PC-3 (cell line): ENCODE data around the gene PM20D1. TPM values are rescaled to one million over a fixed set of nuclear protein-coding genes. Genes with fewer than 3 reads are reported as not detected.

Experiments used
- ATAC-seq: fragments of 200-7000 bp; cut with Tn5 transposase; 2 replicates; pipeline ENCODE4 v1.9.1; 2020; ENCODE audit warnings: mild to moderate bottlenecking, moderate library complexity
- BruUV-seq: library from RNA; stranded (reverse); fragments of 400-500 nt; replicated peaks from 2 replicates; lab custom pipeline; 2021; lab: Mats Ljungman, UMichigan
- CTCF ChIA-PET: fragments of 300-600 bp; sonication (Branson Sonifier 250); formaldehyde crosslinking; loops from one replicate; lab custom pipeline; 2022; ENCODE audit warnings: antibody characterized with exemption; lab: Charles Lee
- POLR2A ChIA-PET: fragments of 300-600 bp; sonication (Branson Sonifier 250); formaldehyde crosslinking; loops from one replicate; lab custom pipeline; 2022; ENCODE audit warnings: antibody characterized with exemption; ENCODE audit not compliant: unreplicated experiment; lab: Charles Lee
- DNase-seq: peaks from one replicate; pipeline ENCODE4 v3.0.0-alpha.2; 2015
- H2AFZ ChIP-seq: fragments of 300-600 bp; sonication (generic); 2 replicates; pipeline ENCODE4 v1.6.0; 2016; ENCODE audit warnings: antibody characterized with exemption, low read length
- H3F3A ChIP-seq: fragments of 300-600 bp; sonication (generic); one replicate; pipeline ENCODE4 v1.6.0; 2017; ENCODE audit warnings: antibody characterized with exemption, low read length, control low read depth, mild to moderate bottlenecking; ENCODE audit not compliant: unreplicated experiment
- H3K27ac ChIP-seq: fragments of 300-600 bp; sonication (generic); 2 replicates; pipeline ENCODE4 v1.5.1; 2016; ENCODE audit warnings: mild to moderate bottlenecking, low read length
- H3K27me3 ChIP-seq: fragments of 300-600 bp; sonication (generic); 2 replicates; pipeline ENCODE4 v1.6.1; 2016; ENCODE audit warnings: low read length, mixed read lengths
- H3K36me3 ChIP-seq: fragments of 300-600 bp; sonication (generic); 2 replicates; pipeline ENCODE4 v1.6.1; 2016; ENCODE audit warnings: low read depth, mixed run types, low read length, mixed read lengths
- H3K4me1 ChIP-seq: fragments of 300-600 bp; sonication (generic); 2 replicates; pipeline ENCODE4 v1.5.1; 2016; ENCODE audit warnings: low read length; ENCODE audit not compliant: insufficient read depth
- H3K4me2 ChIP-seq: fragments of 300-600 bp; sonication (generic); 2 replicates; pipeline ENCODE4 v1.6.0; 2016; ENCODE audit warnings: low read length
- H3K4me3 ChIP-seq: fragments of 300-600 bp; sonication (generic); 2 replicates; pipeline ENCODE4 v1.5.1; 2016; ENCODE audit warnings: mild to moderate bottlenecking, low read length, mixed read lengths
- H3K79me2 ChIP-seq: fragments of 300-600 bp; sonication (generic); 2 replicates; pipeline ENCODE4 v1.6.1; 2017; ENCODE audit warnings: low read length, mixed read lengths
- H3K9ac ChIP-seq: fragments of 300-600 bp; sonication (generic); 2 replicates; pipeline ENCODE4 v1.6.0; 2016; ENCODE audit warnings: mild to moderate bottlenecking, low read length
- H3K9me2 ChIP-seq: fragments of 300-600 bp; sonication (generic); replicated peaks from 2 replicates; pipeline ENCODE4 v1.6.1; 2016; ENCODE audit warnings: mixed run types, low read length, mixed read lengths
- H3K9me3 ChIP-seq: fragments of 300-600 bp; sonication (generic); 2 replicates; pipeline ENCODE4 v1.6.1; 2016; ENCODE audit warnings: low read length, mixed read lengths
- H4K20me1 ChIP-seq: fragments of 300-600 bp; sonication (generic); 2 replicates; pipeline ENCODE4 v1.6.1; 2016; ENCODE audit warnings: low read length, mixed read lengths
- EZH2 ChIP-seq: fragments of 300-600 bp; sonication (generic); IDR thresholded peaks from one replicate; pipeline ENCODE4 v1.6.1; 2017; ENCODE audit warnings: antibody characterized with exemption, mild to moderate bottlenecking, low read length; ENCODE audit not compliant: unreplicated experiment
- EZH2phosphoT487 ChIP-seq: fragments of 300-600 bp; sonication (generic); IDR thresholded peaks from 2 replicates; pipeline ENCODE4 v1.6.1; 2018; ENCODE audit warnings: mild to moderate bottlenecking, antibody characterized with exemption, low read length, borderline replicate concordance
- intact Hi-C: fragments of 100-400 bp; cut with micrococcal nuclease; formaldehyde crosslinking; loops from 2 replicates; pipeline ENCODE4 v1.9.0; 2023
- total RNA-seq: library from RNA; depleted of rRNA; stranded (reverse); fragments of >200 nt; gene quantifications from 2 replicates; pipeline ENCODE4 v1.2.3, GENCODE V29; 2014
- TF ChIP-seq, protein P1 (sequence below): fragments of 300-600 bp; sonication (generic); conservative IDR thresholded peaks from 2 replicates; pipeline ENCODE4 v1.5.1; 2017; ENCODE audit warnings: antibody characterized with exemption, low read depth, mild to moderate bottlenecking, low read length

Gene PM20D1
- total RNA-seq, 1 experiment from 2014 or later, result not detected

DNA sequence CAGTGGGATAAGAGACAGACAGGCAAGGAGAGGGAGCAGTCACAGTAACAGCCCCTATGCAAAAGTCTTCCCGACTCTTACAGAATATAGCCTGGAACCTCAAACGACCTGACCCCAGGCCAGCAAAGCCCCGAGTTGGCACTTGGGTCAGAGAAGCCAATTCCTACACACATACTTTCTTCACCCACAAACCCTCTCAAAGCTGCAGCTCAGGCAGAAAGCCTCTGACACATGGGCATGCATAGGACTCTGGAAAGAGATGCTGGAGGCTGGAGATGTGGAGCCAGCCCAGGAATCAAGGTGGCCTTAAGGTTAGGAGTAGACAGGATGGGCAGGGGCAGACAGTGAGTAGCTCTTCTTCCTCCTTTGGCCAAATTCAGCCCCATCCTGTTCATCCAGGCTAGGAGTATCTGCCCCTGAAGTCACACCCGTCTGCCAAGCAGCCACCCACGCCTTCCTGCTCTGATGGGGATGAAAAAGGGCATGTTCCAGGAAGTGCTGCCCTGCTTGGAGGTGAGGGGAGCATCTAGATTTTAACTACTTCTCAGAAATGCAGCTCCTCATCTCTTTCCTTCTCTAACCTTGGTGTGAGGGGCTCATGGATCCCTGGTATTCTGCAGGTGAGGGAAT, 44.7 kb downstream of the PM20D1 start:
- Histone ChIP-seq H3F3A (no peaks in the 10 kb centered on the region), H3K9me2 (no peaks in the 10 kb centered on the region), H3K4me2 (no peak overlapping the region), H3K36me3 (peaks cover 10% of the 10 kb centered on the region; the same call in 1 of the 2 replicates), H2AFZ (no peak overlapping the region), H3K4me1 (no peaks in the 10 kb centered on the region), H3K27ac (no peak overlapping the region), H3K79me2 (peaks cover 6% of the 10 kb centered on the region; the same call in 1 of the 2 replicates), H4K20me1 (peaks cover 4% of the 10 kb centered on the region; the same call in 1 of the 2 replicates), H3K4me3 (no peak overlapping the region), H3K27me3 (no peaks in the 10 kb centered on the region), H3K9me3 (no peaks in the 10 kb centered on the region), H3K9ac (no peak overlapping the region)
- intact Hi-C loops, result no loop called here
- DNase-seq, result no peak
- POLR2A ChIA-PET, result no interaction called here
- TF ChIP-seq EZH2phosphoT487 (no peak), EZH2 (no peak)
- TF ChIP-seq, protein P1, sequence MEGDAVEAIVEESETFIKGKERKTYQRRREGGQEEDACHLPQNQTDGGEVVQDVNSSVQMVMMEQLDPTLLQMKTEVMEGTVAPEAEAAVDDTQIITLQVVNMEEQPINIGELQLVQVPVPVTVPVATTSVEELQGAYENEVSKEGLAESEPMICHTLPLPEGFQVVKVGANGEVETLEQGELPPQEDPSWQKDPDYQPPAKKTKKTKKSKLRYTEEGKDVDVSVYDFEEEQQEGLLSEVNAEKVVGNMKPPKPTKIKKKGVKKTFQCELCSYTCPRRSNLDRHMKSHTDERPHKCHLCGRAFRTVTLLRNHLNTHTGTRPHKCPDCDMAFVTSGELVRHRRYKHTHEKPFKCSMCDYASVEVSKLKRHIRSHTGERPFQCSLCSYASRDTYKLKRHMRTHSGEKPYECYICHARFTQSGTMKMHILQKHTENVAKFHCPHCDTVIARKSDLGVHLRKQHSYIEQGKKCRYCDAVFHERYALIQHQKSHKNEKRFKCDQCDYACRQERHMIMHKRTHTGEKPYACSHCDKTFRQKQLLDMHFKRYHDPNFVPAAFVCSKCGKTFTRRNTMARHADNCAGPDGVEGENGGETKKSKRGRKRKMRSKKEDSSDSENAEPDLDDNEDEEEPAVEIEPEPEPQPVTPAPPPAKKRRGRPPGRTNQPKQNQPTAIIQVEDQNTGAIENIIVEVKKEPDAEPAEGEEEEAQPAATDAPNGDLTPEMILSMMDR, result no peak
- no peak for ATAC-seq
- BruUV-seq, result no TSS peak
- CTCF ChIA-PET, result interaction anchor here (1.5 kb wide), 1 partner anchor 172 kb away, joined by 5 read pairs; no protein-coding TSS in a partner anchor

DNA sequence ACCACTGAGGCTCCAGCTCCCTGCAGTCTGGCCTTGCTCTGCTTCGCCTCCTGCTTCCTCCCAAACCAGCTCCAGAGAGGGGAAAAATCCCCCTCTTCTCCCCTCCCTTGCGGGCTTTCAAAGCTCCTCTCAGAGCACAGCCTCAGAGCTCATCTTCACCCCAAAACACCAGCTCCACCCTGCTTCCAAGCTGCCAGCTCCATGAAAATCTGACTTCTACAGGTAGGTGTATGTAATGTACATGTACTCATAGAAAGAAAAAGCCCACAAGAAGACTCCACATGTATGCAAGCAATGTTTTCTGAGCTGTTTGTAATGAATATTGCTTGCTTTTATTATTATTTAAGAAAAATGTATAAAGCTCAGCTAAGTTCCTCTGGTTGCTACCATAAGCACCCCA, 45.3 kb downstream of the PM20D1 start:
- H3F3A ChIP-seq, result no peaks in the 10 kb centered on the region
- peaks cover 6% of the 10 kb centered on the region; the same call in 1 of the 2 replicates for H3K79me2 ChIP-seq
- peaks cover 4% of the 10 kb centered on the region; the same call in 1 of the 2 replicates for H4K20me1 ChIP-seq
- no peak for ATAC-seq
- no peaks in the 10 kb centered on the region for H3K9me3 ChIP-seq
- POLR2A ChIA-PET, result no interaction called here
- H2AFZ ChIP-seq, result no peak overlapping the region
- no peaks in the 10 kb centered on the region for H3K9me2 ChIP-seq
- no peak overlapping the region for H3K4me3 ChIP-seq
- intact Hi-C loops, result no loop called here
- H3K27me3 ChIP-seq, result no peaks in the 10 kb centered on the region
- BruUV-seq, result no TSS peak
- H3K36me3 ChIP-seq, result peaks cover 4% of the 10 kb centered on the region; the same call in 1 of the 2 replicates
- CTCF ChIA-PET, result interaction anchor here (1.5 kb wide), 1 partner anchor 173 kb away, joined by 5 read pairs; no protein-coding TSS in a partner anchor
- TF ChIP-seq, protein P1, result no peak
- TF ChIP-seq EZH2 (no peak), EZH2phosphoT487 (no peak)
- DNase-seq, result no peak
- no peaks in the 10 kb centered on the region for H3K4me1 ChIP-seq
- H3K27ac ChIP-seq, result no peak overlapping the region
- no peak overlapping the region for H3K9ac ChIP-seq
- no peak overlapping the region for H3K4me2 ChIP-seq

DNA sequence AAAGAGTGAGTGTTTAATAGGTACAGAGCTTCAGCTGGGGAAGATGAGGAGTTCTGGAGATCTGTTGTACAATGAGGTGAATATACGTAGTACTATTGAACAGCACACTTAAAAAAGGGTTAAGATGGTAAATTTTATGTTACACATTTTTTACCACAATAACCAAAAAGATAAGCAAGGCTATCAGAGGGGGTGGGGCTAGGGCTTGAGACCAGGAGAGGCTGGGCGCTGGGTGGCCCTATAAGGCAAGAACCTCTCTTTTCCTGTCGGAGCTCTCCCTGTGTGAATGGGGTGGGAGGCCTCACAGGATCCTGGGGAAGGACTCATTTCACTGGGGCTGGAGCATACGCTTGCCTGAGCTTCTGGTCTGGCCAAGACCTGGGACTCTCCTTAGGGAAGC, 45.9 kb downstream of the PM20D1 start:
- Histone ChIP-seq H3K9me3 (no peaks in the 10 kb centered on the region), H3K4me2 (no peak overlapping the region), H3K27ac (no peak overlapping the region), H3K79me2 (peaks cover 6% of the 10 kb centered on the region; the same call in 1 of the 2 replicates), H3K36me3 (peaks cover 2% of the 10 kb centered on the region; the same call in 1 of the 2 replicates), H3K27me3 (no peaks in the 10 kb centered on the region), H3K9me2 (no peaks in the 10 kb centered on the region), H4K20me1 (peaks cover 4% of the 10 kb centered on the region; the same call in 1 of the 2 replicates), H2AFZ (no peak overlapping the region), H3F3A (no peaks in the 10 kb centered on the region), H3K4me3 (no peak overlapping the region), H3K4me1 (no peaks in the 10 kb centered on the region), H3K9ac (no peak overlapping the region)
- POLR2A ChIA-PET, result interaction anchor here (0.5 kb wide), 1 partner anchor 40 kb away, joined by 7 read pairs; no protein-coding TSS in a partner anchor
- TF ChIP-seq, protein P1, result no peak
- TF ChIP-seq EZH2 (no peak), EZH2phosphoT487 (no peak)
- DNase-seq (no peak), ATAC-seq (no peak)
- CTCF ChIA-PET, result interaction anchor here (1.5 kb wide), 1 partner anchor 174 kb away, joined by 5 read pairs; no protein-coding TSS in a partner anchor
- intact Hi-C loops, result no loop called here
- no TSS peak for BruUV-seq
